H4 (cell line): ENCODE data around the gene EHD4. TPM values are rescaled to one million over a fixed set of nuclear protein-coding genes. Genes with fewer than 3 reads are reported as not detected.
A peak's percentile ranks its signal among the peaks of the same experiment; 100 is the strongest.

Experiments
- DNase-seq: peaks from one replicate; pipeline ENCODE4 v3.0.0-alpha.2; 2015; ENCODE audit warnings: low spot score
- total RNA-seq: library from RNA; depleted of rRNA; stranded (reverse); fragments of >200 nt; shearing (Covaris generic); gene quantifications from 2 replicates; pipeline ENCODE4 v1.2.3, GENCODE V29; 2014; rRNA removed

Gene EHD4
- total RNA-seq: 6.0 and 6.8 TPM in 2 replicates

DNA sequence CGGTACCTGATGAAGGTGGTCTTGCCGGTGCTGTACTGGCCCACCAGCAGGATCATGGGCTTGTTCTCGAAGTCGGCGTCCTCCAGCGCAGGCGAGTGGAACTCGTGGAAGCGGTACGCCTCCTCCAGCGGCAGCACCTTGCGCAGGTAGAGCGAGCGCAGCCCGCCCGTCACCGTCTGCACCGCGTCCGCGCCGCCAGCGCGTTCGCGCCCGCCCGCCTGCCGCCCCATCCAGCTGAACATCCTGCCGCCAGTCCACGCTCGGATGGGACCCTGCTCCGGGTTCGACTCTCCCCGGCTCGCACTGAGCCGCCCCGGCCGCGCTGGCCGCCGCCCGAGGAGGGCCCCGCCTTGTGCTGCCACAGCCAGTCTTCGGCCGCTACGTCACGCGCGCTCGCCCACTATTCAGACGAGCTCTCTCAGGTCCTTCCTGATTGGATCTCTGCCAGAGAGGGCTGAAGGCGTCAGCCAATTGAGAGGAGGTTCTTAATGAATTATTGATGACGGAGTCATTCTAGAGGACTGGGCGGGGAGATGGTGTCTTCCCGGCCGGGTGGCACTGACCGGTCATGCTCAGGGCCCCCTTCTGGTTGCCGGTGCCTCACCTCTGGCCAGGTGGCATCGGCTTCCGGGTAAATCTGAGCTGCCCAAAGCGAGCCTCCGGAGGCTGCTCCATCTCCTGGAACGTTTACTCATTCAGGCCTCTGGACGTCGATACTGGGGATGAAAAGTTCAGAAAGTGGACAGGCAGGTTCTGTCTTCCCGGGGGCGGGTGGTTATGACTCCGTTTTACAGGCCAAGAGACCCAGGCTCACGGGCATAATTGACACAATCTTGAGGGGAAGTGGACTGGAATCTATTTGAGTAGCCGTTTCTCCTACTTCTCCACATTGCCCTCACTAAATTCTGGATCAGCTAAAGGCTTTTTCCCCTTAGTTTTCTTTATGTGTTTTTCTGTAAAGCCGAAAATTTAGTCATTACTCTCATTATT is at the start of gene EHD4:
Gene EHD4, minus strand, starts transcription at position 305 of the 990 bp plus-strand sequence. Its CDS starts 63 bp downstream, at position 242.
- peak; percentile 99 for DNase-seq

DNA sequence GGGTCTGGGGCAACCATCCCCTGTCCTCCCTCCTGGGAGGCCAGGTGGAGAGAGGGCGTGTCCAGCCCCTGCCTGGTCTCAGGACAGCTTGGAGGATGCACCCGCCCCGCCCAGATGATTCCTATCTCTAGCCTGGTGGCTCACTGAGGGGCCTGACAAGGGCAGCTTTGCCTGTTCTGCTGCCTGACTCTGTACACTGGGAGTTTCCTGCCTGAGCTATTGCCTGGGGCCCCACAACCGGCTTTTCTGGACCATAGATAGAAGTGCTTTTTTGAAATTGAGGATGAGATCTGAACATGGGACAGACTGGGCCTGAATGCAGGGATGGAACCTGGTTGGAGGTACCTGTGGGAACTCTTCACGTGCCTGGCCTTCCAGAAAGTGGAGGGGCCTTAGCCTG is 49.2 kb upstream of the EHD4 start:
- no peak for DNase-seq

DNA sequence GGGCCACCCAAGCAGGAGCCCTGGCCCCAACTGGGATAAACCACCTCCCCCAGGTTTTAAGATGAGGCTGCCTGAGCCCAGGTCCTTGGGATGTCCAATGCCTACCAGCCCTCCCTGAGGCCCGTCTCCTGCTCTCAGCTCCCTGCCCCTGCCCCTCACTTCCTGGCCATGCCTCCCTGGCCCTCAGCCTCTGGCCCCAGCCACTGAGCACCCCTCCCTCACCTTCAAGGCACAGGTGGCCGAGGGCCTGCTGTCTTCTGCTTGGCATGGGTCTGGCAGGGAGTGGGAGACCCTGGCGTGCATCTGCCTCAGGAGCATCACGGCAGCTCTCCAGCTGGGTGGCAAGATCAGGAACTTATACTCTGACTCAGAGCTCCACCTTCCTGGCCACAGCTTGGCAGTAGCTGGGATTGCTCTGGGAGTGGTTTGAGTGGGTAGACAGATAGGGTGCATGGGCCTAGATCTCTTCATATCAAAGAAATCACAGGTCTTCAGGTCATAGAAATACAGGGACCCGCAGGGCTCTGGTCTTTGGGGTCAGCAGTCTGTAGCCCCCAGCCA is 48.4 kb upstream of the EHD4 start, which contains the start of gene PLA2G4E:
Gene PLA2G4E, minus strand, starts transcription at position 330 of the 561 bp plus-strand sequence. Its CDS starts 12 bp downstream, at position 318.
- no peak for DNase-seq

DNA sequence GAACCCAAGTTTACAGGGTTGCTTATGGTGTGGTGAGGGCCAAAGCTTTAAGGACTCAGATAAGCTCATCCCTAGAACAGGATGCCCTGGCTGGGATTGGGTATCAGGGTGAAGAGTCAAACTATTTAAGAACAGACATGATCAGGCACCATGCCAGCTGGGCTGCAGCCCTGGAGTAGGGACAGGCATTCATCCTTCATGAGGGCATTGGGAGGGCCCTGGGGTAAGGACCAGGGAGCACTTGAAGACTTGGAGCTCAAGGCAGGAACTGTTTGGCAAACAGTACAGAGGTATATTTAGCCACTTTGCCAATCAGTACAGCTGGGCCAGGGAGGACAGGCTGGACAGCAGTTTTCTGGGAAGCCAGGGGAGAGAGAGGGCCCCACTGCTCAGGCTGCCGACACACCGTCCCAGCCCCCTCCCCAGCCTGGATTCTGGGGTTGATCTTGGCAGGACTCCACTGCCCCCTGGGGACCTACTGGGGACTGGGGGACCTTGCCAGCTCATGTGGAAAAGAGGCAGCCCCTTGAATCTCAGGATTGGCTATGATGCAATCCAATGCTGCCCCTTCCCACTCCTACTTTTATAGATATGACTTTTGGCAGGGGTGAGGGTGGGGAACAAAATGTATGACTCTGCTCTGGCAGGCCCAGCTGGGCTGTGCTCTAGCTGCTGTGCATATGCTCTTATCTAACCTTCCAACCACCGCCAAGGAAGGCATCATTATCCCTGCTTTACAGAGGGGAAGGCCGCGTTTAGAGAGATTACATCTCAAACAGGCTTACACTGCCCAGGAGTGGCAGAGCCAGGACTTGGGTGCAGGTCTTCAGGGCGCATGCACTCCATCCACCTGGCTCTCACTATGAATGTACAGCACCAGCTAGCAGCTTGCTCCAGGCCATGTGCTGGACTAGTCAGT is 46.2 kb upstream of the EHD4 start:
- DNase-seq: no peak

DNA sequence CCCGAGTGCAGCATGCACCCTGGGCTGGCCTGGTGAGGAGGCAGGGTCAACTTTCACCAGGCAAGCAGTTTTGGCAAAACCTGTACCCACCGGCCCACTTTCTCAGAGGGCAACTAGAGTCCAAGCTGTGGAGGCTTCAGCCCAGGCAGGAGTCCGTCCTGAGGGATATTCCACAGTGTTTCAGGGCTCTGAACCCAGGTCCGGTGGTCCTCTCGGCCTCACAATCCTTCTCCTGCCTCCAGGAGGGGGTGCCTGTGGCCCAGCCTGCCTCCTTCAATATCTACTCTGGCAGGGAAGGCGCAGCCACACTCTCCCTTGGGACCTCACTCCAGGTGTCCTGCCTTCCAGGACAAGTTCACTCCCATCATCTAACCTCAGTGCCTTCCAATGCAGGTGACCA is 44.6 kb upstream of the EHD4 start:
- no peak for DNase-seq

DNA sequence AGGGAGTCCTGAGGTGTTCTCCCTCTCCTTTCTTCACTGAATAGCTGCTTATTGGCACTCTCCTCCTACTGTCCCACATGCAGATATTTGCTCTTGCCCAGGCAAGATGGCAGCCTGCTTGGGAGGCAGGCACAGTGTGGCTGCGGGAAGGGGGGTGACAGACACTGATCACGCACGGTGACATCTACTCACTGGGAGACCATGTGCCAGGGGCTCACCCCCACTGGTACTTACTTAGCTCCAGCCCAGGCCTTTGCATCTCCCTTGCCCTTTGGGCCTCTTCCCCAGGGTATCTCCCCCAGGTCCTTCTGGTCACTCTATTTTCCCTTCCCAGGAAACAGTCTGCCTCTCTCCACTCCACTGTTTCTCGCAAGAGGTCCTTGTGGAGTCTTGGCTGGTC is 42.0 kb upstream of the EHD4 start:
- DNase-seq: no peak

DNA sequence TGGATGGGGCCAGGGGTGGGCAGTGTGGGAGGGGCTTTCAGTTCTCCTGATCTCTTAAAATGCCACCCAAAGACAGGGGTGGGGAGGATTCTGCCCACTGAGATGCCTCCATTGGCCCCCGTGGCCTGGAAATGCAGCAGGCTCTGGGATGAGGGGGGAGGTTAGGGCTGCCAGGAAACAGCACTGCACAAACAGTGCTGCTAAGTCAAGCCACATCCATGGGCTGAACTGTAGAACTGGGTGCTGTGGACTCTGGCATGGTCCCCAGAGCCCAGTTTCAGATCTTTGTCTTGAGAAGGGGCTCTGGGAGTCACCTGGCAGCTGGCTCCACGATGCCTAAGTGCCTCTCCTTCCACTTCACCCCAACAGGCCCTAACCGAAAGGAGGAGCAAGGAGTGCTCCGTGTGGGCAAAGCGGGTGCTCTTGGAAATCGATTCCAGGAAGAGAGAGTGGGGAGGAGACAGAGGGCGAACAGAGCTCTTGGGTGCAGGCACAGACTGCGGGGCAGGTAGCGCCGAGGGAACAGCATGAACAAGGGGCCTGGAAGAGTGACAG is 40.6 kb upstream of the EHD4 start:
- no peak for DNase-seq

DNA sequence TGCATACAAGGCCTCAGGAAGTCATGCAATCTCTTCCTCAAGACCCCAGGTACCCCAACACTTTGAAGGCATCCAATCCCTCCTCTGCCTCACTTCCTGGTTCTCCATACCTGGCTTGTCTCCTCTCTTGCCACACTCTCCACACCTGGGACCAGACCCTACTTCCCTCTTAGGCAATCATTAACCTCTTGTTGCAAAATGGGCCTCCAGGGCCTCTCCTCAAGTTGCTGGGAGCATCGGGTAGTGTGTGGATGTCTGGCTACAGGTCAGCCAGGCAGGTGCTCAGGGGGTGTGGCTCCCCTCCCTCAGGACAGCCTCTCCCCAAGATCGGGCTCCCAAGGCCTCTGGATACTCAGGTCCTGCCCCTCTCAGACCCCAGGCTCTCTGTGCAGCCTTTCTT is 39.9 kb upstream of the EHD4 start:
- DNase-seq: no peak

DNA sequence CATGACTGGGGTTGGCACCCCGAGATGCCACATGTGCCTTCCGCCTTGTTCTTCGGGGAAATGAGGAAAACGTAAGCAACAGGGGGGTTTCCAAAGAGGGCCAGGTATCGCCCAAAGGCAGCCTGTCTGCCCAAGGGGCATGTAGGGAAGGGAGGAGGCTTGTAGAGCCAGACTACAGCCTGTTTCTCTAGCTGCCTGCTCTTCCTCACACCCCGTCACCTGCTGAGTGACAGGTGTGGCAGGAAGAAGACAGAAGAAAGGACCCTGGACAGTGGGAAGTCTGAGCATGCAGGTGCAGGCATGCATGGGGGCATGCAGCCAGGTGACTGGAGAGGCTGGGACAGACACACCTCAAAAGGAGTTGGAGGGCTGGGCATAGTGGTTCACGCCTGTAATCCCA is 38.7 kb upstream of the EHD4 start:
- DNase-seq: no peak

DNA sequence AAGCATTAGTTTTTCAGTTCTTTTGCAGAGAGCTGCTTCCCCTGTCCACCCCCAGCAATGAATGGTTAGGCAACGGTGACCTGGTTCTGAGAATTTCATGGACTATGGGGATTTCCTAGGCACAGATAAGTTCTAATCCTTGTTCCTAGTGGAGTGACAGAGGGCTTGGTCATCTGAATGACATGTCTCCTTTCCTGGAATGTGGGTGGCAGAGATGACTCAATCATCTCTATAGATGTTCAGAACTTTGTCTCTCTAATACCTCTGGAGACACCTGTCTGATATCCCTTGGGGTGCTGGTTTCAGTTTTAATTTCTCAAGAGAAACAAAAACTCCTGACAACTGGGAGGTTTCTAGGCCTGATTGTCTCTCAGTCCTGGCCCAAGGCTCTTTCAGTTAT is 38.1 kb upstream of the EHD4 start:
- DNase-seq: no peak

DNA sequence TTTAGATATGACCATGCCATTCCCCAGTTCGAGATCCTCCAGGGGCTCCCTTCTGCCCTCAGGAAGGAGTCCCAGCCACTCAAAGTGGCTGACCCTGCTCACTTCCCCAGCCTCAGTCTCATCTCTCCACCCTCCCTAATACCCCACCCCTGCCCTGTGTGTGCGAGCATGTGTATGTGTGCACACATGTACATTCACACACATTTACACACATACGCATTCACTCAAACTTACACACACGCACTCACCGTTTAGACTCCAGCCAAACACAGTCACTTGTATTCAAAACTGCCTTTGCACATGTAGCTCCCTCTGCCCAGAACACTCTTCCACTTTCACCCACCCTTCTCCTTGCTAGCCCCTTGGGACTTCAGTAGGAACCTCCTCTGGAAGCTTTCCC is 37.1 kb upstream of the EHD4 start:
- DNase-seq: no peak

DNA sequence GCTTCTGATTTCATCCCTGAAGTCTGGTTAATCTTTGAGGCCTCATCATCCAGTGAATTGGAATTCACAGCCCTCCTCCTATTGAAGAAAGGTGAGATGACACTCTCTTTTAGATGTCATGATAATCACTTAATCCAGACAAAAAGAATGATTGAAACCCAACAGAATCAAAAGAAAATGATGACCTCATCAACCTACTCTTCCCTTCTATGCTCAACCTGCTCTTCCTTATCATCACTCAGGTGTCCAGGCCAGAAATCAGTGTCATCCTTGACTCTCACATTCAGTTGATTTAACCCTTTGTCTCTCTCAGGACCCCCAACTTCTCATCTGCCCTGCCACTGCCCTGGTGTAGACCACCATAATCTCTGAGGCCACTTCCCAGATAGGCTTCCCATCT is 36.7 kb upstream of the EHD4 start:
- DNase-seq: no peak

DNA sequence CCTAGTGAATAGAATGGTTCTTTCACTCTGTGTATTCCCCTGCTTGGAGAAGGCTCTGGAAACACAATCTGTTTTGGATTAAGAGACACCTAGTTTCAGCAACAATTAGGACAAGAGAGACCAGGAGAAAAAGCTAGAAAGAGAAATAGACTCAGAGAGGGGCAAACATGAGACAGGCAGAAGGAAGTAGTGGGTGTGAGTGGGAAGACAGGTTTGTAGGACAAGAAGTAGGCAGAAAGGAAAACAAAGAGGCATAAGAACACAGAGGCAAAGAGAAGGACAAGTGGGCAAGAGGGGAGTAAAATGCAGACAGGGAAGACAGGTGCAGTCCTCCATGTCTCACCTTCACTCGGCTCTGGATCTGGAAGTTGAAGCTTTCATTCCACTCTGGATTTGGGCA is 35.0 kb upstream of the EHD4 start:
- DNase-seq: no peak

DNA sequence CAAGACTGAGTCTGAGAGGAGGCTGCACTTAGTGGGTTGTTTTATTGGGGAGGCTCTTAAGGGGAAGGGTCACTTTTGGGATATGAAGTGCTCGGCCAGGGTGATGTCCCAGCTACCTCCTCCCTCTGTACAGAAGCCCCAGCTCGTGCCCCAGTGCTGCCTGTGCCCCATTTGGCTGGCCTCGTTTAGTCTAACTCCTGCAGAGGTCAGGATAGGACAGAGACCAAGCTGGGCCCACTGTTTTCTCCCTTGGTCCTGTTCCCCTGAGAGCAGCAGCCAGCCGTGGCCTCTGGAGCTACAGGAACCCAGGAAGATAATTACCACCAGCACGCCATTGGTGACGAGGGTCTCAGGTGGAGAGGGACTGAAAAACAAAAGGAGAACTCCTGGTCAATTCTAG is 30.0 kb upstream of the EHD4 start:
- no peak for DNase-seq

DNA sequence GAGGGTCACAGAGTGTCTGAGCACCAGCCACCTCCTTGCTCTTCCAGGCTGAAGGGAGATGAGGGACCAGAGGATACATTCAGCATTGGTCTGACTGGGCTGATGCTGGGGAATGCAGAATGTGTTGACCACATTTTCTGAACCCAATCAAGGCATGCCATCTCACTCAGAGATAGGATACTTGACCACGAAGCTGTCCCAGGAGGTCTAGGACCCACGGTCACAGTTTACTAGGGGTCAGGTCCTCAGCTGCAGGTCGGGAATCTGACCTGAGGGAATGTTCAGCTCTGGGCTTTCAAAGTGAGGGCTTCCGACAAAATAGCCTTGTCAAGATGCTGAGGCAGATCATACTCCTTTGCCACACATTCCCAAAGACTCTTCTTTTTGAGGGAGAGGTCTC is 28.9 kb upstream of the EHD4 start:
- no peak for DNase-seq

DNA sequence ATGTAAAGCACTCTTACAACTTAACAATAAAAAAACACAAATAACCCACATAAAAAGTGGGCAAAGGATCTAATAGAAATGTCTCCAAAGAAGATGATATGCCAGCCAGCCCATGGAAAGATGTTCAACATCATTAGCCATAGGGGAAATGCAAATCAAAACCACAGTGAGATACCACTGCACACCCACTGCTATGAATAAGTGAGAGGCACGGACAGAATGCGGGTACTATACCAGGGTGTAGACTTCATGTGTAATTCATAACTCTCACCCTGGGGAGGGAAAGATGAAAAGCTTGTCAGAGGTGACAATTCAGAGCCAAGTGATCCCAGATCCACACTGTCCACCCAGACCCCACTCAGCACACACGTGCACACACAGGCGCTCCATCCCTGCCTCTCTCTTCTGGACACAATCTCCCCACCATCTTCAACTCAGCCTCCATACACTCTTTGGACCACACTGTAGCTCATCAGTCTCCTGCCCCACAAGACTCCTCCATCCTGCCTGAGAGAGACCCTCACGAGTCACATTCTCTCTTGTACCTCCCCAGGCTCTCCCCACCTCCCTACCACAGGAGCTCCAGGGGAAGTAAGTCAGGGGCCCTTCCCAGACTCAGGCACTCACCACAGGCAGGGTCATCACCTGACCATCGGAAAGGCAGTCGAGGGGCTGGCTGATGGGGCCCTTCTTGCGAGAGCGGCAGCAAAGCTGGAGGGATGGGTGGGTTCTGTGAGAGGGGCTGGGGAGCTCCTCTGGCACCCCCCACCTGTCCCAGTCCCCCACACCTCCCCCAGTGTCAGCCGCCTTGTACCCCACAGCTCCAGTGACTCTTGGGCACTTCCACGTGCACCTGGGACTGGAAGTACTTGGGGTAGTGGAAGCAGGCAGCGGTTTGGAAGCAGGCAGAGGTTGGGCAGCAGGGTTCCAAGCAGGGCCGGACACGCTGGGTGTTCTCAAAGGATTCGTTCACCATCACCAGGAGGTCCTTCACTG is 27.2 kb upstream of the EHD4 start:
- DNase-seq: no peak

DNA sequence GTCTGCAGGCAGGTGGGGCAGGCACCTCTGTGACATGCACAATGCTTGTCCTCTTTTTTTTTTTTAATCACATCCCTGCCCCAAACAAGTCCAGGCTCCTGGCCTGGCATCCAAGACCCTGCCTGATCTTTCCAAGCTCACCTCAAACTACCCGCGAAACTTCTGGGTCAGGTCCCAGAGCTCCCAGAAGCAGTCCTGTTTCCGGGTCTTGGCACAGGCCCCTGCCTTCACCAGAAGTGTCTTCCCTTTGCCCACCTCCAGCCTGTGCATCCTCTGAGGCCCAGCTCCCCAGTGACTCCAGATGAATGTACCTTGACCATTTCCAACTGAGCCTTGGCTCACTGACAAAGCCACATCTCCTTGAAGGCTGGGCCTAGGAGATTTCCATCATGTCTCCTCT is 25.5 kb upstream of the EHD4 start:
- DNase-seq: no peak

DNA sequence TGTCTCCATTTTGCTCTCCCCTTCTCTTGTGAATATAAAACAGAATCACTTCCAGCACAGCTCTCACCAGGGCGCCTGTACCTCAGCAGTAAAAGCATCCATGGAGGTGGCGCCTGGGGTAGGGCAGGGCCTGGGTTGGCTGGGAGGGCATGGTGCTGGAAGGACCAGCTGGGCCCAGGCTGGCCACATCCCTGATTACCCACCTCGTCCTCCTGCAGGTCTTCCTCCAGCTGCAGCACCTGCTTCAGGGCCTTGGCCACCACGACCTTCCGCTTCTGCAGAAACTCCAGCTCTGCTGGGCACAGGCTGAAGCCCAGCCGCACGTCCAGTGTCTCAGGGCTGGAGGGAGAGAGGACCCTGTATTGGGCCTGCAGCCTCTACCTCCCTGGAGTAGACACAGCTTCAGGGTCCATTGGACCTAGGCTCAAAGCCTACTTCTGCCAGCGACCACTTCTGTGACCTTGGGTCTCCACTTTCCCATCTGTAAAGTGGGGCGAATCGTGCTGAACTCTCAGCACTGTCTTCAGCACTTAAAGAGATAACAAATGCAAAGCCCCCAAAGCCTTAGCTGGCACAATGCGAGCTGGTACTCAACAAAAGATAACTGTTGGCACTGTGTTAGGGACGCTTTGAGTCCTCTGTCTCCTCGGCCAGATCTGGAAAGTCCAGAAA is 24.7 kb upstream of the EHD4 start:
- no peak for DNase-seq

DNA sequence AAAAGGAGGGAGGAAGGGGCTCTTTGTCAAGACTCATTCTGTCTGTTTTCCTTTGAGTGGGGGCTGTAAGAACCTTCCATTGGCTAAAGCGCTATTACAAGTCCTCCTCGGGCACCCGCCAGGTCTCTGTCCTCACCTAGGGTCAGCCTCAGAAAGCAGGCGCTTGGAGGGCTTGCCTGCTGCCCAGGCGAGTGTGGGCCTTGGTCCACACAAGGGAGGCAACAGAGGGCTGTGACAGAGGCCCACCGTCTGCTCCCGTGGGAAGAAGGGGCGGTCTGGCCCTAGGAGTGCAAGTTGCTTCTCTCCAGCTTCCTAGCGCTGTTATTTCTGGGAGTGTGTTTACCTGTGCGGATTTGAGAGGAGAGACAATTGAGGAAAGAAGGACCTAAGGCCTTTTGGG is 24.0 kb upstream of the EHD4 start:
- no peak for DNase-seq

DNA sequence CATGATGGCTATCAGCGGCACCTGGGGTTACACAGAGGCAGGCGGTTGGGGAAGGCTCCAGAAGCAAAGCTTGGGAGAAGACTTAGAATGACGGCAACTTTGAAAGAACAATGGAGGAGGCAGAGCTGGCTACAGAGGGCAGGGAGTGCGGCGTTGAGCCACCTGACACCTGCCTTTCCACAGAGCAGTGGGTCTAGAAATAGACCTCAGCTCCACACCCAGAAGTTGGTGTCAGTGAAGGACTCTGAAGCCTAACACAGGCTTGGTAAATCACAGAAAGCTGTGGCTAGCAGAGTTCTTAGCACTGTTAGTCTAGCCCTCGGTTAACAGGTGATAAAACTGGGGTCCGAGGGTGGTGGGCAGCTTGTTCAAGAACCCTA is 23.1 kb upstream of the EHD4 start:
- no peak for DNase-seq
